HEK293 (cell line): ENCODE measurements around the gene NPAS2.

Experiments
- CTCF ChIA-PET: fragments of 350-600 bp; formaldehyde crosslinking; extraction: SDS; loops from one replicate; lab custom pipeline; 2021; ENCODE audit warnings: antibody characterized with exemption; lab: Yijun Ruan, JAX
- POLR2A ChIA-PET: fragments of 300-600 bp; formaldehyde crosslinking; extraction: SDS; loops from one replicate; lab custom pipeline; 2020; ENCODE audit warnings: antibody characterized with exemption, inconsistent platforms; lab: Yijun Ruan, JAX
- H3K27ac ChIP-seq: fragments of 200-500 bp; sonication (Bioruptor generic); 2 replicates; pipeline ENCODE4 v1.5.1; 2014; ENCODE audit warnings: low read depth, low read length, control low read depth, inconsistent platforms; ENCODE audit errors: extremely low read depth
- H3K36me3 ChIP-seq, 2 experiments: fragments of 200-500 bp in 1 of 2; sonication (Bioruptor generic) in 1 of 2; 1 replicate in 1 of 2; 2 replicates in 1 of 2; pipeline ENCODE4 v1.5.1; 2014 to 2017; ENCODE audit warnings: inconsistent platforms in 2 of 2, low read length in 2 of 2; ENCODE audit not compliant: control insufficient read depth in 2 of 2, insufficient read depth in 1 of 2
- H3K4me1 ChIP-seq: fragments of 200-500 bp; sonication (Bioruptor generic); 2 replicates; pipeline ENCODE4 v1.5.1; 2014; ENCODE audit warnings: mild to moderate bottlenecking, low read length, inconsistent platforms; ENCODE audit not compliant: control insufficient read depth, insufficient read depth
- H3K4me3 ChIP-seq: 2 replicates; pipeline ENCODE4 v1.5.1; 2011; ENCODE audit warnings: low read depth, mild to moderate bottlenecking, control low read depth, low read length, moderate library complexity
- H3K9me3 ChIP-seq: fragments of 200-500 bp; sonication (Bioruptor generic); 2 replicates; pipeline ENCODE4 v1.5.1; 2014; ENCODE audit warnings: low read depth, low read length, inconsistent platforms; ENCODE audit not compliant: control insufficient read depth, insufficient read depth
- MEIS1 ChIP-seq: sonication (generic); formaldehyde crosslinking; IDR thresholded peaks from 2 replicates; pipeline ENCODE4 v1.8.1; 2022; ENCODE audit warnings: missing genetic modification reagents, mild to moderate bottlenecking, borderline replicate concordance
- WT1 ChIP-seq: fragments of 450-650 bp; formaldehyde crosslinking; IDR thresholded peaks from 2 replicates; pipeline ENCODE4 v1.5.1; 2016; ENCODE audit warnings: missing biosample characterization, missing genetic modification characterization
- ZBTB10 ChIP-seq: fragments of 450-650 bp; formaldehyde crosslinking; IDR thresholded peaks from 2 replicates; pipeline ENCODE4 v1.5.1; 2016; ENCODE audit warnings: missing biosample characterization, missing genetic modification characterization
- ZIC2 ChIP-seq: fragments of 450-650 bp; formaldehyde crosslinking; IDR thresholded peaks from 2 replicates; pipeline ENCODE4 v1.5.1; 2016; ENCODE audit warnings: missing biosample characterization, missing genetic modification characterization
- ZNF19 ChIP-seq: fragments of 450-650 bp; formaldehyde crosslinking; IDR thresholded peaks from 2 replicates; pipeline ENCODE4; 2016; ENCODE audit warnings: missing biosample characterization, missing genetic modification characterization, low read depth
- ZNF211 ChIP-seq: fragments of 450-650 bp; formaldehyde crosslinking; IDR thresholded peaks from 2 replicates; pipeline ENCODE4 v1.5.1; 2016; ENCODE audit warnings: low read depth, missing biosample characterization, missing genetic modification characterization
- ZNF214 ChIP-seq: fragments of 450-650 bp; formaldehyde crosslinking; IDR thresholded peaks from 2 replicates; pipeline ENCODE4 v1.5.1; 2017; ENCODE audit warnings: missing biosample characterization, mild to moderate bottlenecking, missing genetic modification characterization, borderline replicate concordance
- ZNF274 ChIP-seq, 2 experiments: fragments of 200-500 bp in 1 of 2; fragments of 450-650 bp in 1 of 2; sonication (Bioruptor generic) in 1 of 2; formaldehyde crosslinking in 1 of 2; IDR thresholded peaks; 2 replicates each; pipeline versions ENCODE4 v1.5.1 to v1.6.1; 2014 to 2016; ENCODE audit warnings: borderline replicate concordance in 1 of 2, inconsistent platforms in 1 of 2, low read length in 1 of 2, missing biosample characterization in 1 of 2, missing genetic modification characterization in 1 of 2
- ZNF335 ChIP-seq: fragments of 450-650 bp; formaldehyde crosslinking; conservative IDR thresholded peaks from 2 replicates; pipeline ENCODE4 v1.5.1; 2016; ENCODE audit warnings: missing biosample characterization, missing genetic modification characterization
- ZNF391 ChIP-seq: fragments of 450-650 bp; formaldehyde crosslinking; IDR thresholded peaks from 2 replicates; pipeline ENCODE4 v1.5.1; 2016; ENCODE audit warnings: low read depth, missing biosample characterization, missing genetic modification characterization, borderline replicate concordance
- ZNF423 ChIP-seq: fragments of 450-650 bp; formaldehyde crosslinking; IDR thresholded peaks from 2 replicates; pipeline ENCODE4 v1.5.1; 2016; ENCODE audit warnings: missing biosample characterization, missing genetic modification characterization
- ZNF510 ChIP-seq: fragments of 450-650 bp; formaldehyde crosslinking; IDR thresholded peaks from 2 replicates; pipeline ENCODE4 v1.5.1; 2018; ENCODE audit warnings: mild to moderate bottlenecking, missing genetic modification characterization, missing biosample characterization; ENCODE audit not compliant: insufficient replicate concordance
- ZNF518A ChIP-seq: fragments of 450-650 bp; formaldehyde crosslinking; conservative IDR thresholded peaks from 2 replicates; pipeline ENCODE4 v1.5.1; 2016; ENCODE audit warnings: low read depth, missing biosample characterization, missing genetic modification characterization
- ZNF544 ChIP-seq: fragments of 450-650 bp; formaldehyde crosslinking; IDR thresholded peaks from 2 replicates; pipeline ENCODE4 v1.5.0; 2017; ENCODE audit warnings: missing biosample characterization, missing genetic modification characterization
- ZNF580 ChIP-seq: fragments of 450-650 bp; formaldehyde crosslinking; IDR thresholded peaks from 2 replicates; pipeline ENCODE4 v1.5.1; 2016; ENCODE audit warnings: missing biosample characterization, missing genetic modification characterization
- ZNF654 ChIP-seq: fragments of 450-650 bp; formaldehyde crosslinking; IDR thresholded peaks from 2 replicates; pipeline ENCODE4 v1.5.1; 2016; ENCODE audit warnings: low read depth, missing biosample characterization, missing genetic modification characterization
- ZNF747 ChIP-seq: fragments of 450-650 bp; formaldehyde crosslinking; IDR thresholded peaks from 2 replicates; pipeline ENCODE4 v1.5.1; 2016; ENCODE audit warnings: missing biosample characterization, missing genetic modification characterization
- TF ChIP-seq, protein P1 (sequence below): fragments of 450-650 bp; formaldehyde crosslinking; IDR thresholded peaks from 2 replicates; pipeline ENCODE4 v1.5.1; 2017; ENCODE audit warnings: missing biosample characterization, missing genetic modification characterization
- TF ChIP-seq, protein P2 (sequence below): fragments of 450-650 bp; formaldehyde crosslinking; optimal IDR thresholded peaks from 2 replicates; pipeline ENCODE3; 2016; ENCODE audit warnings: missing biosample characterization, mild to moderate bottlenecking, missing genetic modification characterization
- TF ChIP-seq, protein P3 (sequence below): fragments of 450-650 bp; formaldehyde crosslinking; IDR thresholded peaks from 2 replicates; pipeline ENCODE4 v1.5.1; 2016; ENCODE audit warnings: missing biosample characterization, missing genetic modification characterization

Gene NPAS2

GRCh38 chr2:100879296-100879695 is 59.4 kb downstream of the NPAS2 start:
- H3K4me1 ChIP-seq = peaks cover 5% of the 10 kb centered on the region; the same call in 1 of the 2 replicates
- ChIA-PET POLR2A (no interaction called here), CTCF (no interaction called here)
- H3K9me3 ChIP-seq = no peaks in the 10 kb centered on the region
- TF ChIP-seq ZIC2 (tag by site-specific recombination) (no peak), ZNF510 (no peak), ZNF518A (tag by site-specific recombination) (no peak), ZNF211 (tag by site-specific recombination) (no peak), ZNF654 (tag by site-specific recombination) (no peak), ZNF423 (tag by site-specific recombination) (no peak), ZBTB10 (tag by site-specific recombination) (no peak), ZNF544 (no peak), ZNF19 (tag by site-specific recombination) (no peak)
- TF ChIP-seq, protein P1, sequence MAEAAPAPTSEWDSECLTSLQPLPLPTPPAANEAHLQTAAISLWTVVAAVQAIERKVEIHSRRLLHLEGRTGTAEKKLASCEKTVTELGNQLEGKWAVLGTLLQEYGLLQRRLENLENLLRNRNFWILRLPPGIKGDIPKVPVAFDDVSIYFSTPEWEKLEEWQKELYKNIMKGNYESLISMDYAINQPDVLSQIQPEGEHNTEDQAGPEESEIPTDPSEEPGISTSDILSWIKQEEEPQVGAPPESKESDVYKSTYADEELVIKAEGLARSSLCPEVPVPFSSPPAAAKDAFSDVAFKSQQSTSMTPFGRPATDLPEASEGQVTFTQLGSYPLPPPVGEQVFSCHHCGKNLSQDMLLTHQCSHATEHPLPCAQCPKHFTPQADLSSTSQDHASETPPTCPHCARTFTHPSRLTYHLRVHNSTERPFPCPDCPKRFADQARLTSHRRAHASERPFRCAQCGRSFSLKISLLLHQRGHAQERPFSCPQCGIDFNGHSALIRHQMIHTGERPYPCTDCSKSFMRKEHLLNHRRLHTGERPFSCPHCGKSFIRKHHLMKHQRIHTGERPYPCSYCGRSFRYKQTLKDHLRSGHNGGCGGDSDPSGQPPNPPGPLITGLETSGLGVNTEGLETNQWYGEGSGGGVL (tag by site-specific recombination) = no peak
- TF ChIP-seq, protein P2, sequence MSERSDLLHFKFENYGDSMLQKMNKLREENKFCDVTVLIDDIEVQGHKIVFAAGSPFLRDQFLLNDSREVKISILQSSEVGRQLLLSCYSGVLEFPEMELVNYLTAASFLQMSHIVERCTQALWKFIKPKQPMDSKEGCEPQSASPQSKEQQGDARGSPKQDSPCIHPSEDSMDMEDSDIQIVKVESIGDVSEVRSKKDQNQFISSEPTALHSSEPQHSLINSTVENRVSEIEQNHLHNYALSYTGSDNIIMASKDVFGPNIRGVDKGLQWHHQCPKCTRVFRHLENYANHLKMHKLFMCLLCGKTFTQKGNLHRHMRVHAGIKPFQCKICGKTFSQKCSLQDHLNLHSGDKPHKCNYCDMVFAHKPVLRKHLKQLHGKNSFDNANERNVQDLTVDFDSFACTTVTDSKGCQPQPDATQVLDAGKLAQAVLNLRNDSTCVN (tag by site-specific recombination) = no peak
- no peaks in the 10 kb centered on the region for H3K36me3 ChIP-seq
- no peak overlapping the region for H3K27ac ChIP-seq
- no peak overlapping the region for H3K4me3 ChIP-seq

DNA sequence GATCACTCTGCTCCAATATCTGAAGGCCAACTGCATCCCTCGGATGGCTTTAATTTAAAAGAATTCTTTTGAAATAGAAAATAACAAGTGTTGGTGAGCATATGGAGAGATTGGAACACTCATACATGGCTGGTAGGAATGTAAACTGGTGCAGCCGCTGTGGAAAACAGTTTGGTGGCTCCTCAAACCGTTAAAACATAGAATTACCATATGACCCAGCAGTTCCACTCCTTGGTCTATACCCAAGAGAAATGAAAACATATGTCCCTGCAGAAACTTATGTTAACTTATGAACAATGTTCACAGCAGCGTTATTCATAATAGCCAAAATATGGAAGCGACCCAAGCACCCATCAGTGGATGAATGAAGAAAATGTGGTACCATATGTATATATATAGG is 60.1 kb downstream of the NPAS2 start:
- Histone ChIP-seq H3K4me1 (peaks cover 8% of the 10 kb centered on the region), H3K9me3 (no peaks in the 10 kb centered on the region), H3K27ac (no peak overlapping the region), H3K36me3 (no peaks in the 10 kb centered on the region), H3K4me3 (no peak overlapping the region)
- TF ChIP-seq, protein P3, sequence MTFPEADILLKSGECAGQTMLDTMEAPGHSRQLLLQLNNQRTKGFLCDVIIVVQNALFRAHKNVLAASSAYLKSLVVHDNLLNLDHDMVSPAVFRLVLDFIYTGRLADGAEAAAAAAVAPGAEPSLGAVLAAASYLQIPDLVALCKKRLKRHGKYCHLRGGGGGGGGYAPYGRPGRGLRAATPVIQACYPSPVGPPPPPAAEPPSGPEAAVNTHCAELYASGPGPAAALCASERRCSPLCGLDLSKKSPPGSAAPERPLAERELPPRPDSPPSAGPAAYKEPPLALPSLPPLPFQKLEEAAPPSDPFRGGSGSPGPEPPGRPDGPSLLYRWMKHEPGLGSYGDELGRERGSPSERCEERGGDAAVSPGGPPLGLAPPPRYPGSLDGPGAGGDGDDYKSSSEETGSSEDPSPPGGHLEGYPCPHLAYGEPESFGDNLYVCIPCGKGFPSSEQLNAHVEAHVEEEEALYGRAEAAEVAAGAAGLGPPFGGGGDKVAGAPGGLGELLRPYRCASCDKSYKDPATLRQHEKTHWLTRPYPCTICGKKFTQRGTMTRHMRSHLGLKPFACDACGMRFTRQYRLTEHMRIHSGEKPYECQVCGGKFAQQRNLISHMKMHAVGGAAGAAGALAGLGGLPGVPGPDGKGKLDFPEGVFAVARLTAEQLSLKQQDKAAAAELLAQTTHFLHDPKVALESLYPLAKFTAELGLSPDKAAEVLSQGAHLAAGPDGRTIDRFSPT (tag by site-specific recombination) = no peak
- TF ChIP-seq ZNF214 (tag by site-specific recombination) = no peak
- TF ChIP-seq ZNF580 (tag by site-specific recombination) = no peak
- TF ChIP-seq ZNF274 (IDR thresholded peaks at IDR 0.05; ENCODE audit: low read length) = no peak
- TF ChIP-seq ZNF274 (tag by site-specific recombination; IDR thresholded peaks at IDR 0.05; ENCODE audit: borderline replicate concordance) = no peak
- no peak for TF ChIP-seq ZNF335 (tag by site-specific recombination)
- no peak for TF ChIP-seq WT1 (tag by site-specific recombination)
- no peak for TF ChIP-seq ZNF391 (tag by site-specific recombination)
- TF ChIP-seq ZNF747 = no peak
- TF ChIP-seq MEIS1 = no peak
- CTCF ChIA-PET = interaction anchor here (0.7 to 0.8 kb wide), 2 partner anchors 9 to 325 kb away, joined by 3 to 4 read pairs; no protein-coding TSS in a partner anchor
- POLR2A ChIA-PET = no interaction called here
